Psoas muscle (tissue), 8 donors: Measurements from ENCODE around the gene GRM7. TPM values are rescaled to one million over a fixed set of nuclear protein-coding genes. Genes with fewer than 3 reads are reported as not detected.

Experiments used
- ATAC-seq, 4 donors: fragments of 200-7000 bp; cut with Tn5 transposase; one replicate each; pipeline ENCODE4 v1.9.1; 2020; ENCODE audit warnings: moderate library complexity in 3 of 4, mild to moderate bottlenecking in 2 of 4
- DNase-seq, 2 donors: peaks; one replicate each; pipeline ENCODE4 v3.0.0-alpha.2; 2020
- H3K27ac ChIP-seq: fragments of 200-600 bp; one replicate; pipeline ENCODE4 v1.8.0; 2022
- H3K27me3 ChIP-seq, 3 donors: fragments of 200-600 bp in 1 of 3; one replicate each; pipeline versions ENCODE4 v1.6.1 to v1.8.0; 2013 to 2022; ENCODE audit warnings: low read length in 2 of 3, mild to moderate bottlenecking in 2 of 3, moderate library complexity in 1 of 3; ENCODE audit not compliant: insufficient read depth in 3 of 3
- H3K36me3 ChIP-seq, 2 donors: fragments of 200-600 bp in 1 of 2; one replicate each; pipeline versions ENCODE4 v1.6.1 to v1.8.0; 2013 to 2022; ENCODE audit warnings: low read depth in 1 of 2, mild to moderate bottlenecking in 1 of 2, moderate library complexity in 1 of 2; ENCODE audit not compliant: insufficient read depth in 1 of 2
- H3K4me1 ChIP-seq: fragments of 200-600 bp; one replicate; pipeline ENCODE4 v1.8.0; 2022
- H3K4me3 ChIP-seq: fragments of 200-600 bp; one replicate; pipeline ENCODE4 v1.8.0; 2022; ENCODE audit warnings: mild to moderate bottlenecking
- H3K9me3 ChIP-seq: fragments of 200-600 bp; one replicate; pipeline ENCODE4 v1.8.0; 2022
- CTCF ChIP-seq: fragments of 200-600 bp; IDR thresholded peaks from one replicate; pipeline ENCODE4 v1.8.0; 2022; ENCODE audit warnings: antibody characterized with exemption
- WGBS, 3 donors: extraction: QIAGEN DNeasy Blood & Tissue Kit; methylation state at CpG; one replicate each; pipeline versions ENCODE4 v1.1.6 to v1.1.7; 2013; 5-methylcytosine and 5-hydroxymethylcytosine counted together
- intact Hi-C, 2 donors: fragments of 100-400 bp; cut with DNase I; formaldehyde crosslinking; loops; one replicate each; pipeline versions ENCODE4 v1.11.0 to v1.14.2; 2022
- polyA plus RNA-seq, 3 donors: library from polyadenylated mRNA; stranded (reverse); fragments of 200-250 nt; gene quantifications; one replicate each; pipeline ENCODE4 v1.2.3, GENCODE V29; 2013
- total RNA-seq, 4 donors: library from RNA; stranded (reverse); fragmentation: NEBNext Ultra II Directional in 2 of 4; extraction: Animal tissue kit (Norgen Biotek cat#: 25700) in 2 of 4; gene quantifications; one replicate each; pipeline versions ENCODE4 v1.2.1 to v1.2.4, GENCODE V29; 2021 to 2023
- donor health status: healthy with polysubstance abuse.
- donor health status: DM: no; HTN: no; CAD: no; lungs with moderate emphysema.
- donor health status: Bipolar disorder and iron deficiency.
- donor health status: healthy.
- donor health status: DM: yes; HTN: yes; CAD: no.
- donor health status: DM: no; HTN: no; CAD: no.
- donor health status: DM: no; HTN: no; CAD: no.
- donor health status: DM: yes; HTN: yes; CAD: no.

GRM7 gene
- total and polyA plus RNA-seq, 7 donors: 0.01 TPM; not detected in 6

- H3K9me3 ChIP-seq: no peaks in the 10 kb centered on the region
- DNase-seq (no peak), ATAC-seq (no peak)
- intact Hi-C loops: no loop called here
- H3K4me3 ChIP-seq: no peak overlapping the region
- H3K27ac ChIP-seq: no peak overlapping the region
- no peak for TF ChIP-seq CTCF
- WGBS, 3 donors: 81 to 94% (median 94%) methylated on average over 2 of the region's 2 CpGs
- no peaks in the 10 kb centered on the region for H3K36me3 ChIP-seq
- H3K4me1 ChIP-seq: no peaks in the 10 kb centered on the region
- H3K27me3 ChIP-seq: no peaks in the 10 kb centered on the region
These were observed 6.7 kb upstream of the GRM7 start for GRCh38 chr3:6854184-6854583.

- Histone ChIP-seq H3K4me1 (no peaks in the 10 kb centered on the region), H3K36me3 (no peaks in the 10 kb centered on the region), H3K27me3 (peaks cover 2 to 26% (median 6%) of the 10 kb centered on the region in 3 donors), H3K27ac (no peak overlapping the region), H3K9me3 (no peaks in the 10 kb centered on the region), H3K4me3 (no peak overlapping the region)
- DNase-seq (no peak), ATAC-seq (no peak)
- TF ChIP-seq CTCF: no peak
- intact Hi-C loops: no loop called here
- WGBS, 3 donors: 63 to 66% (median 63%) methylated on average over 5 of the region's 5 CpGs
These were observed 3.4 kb upstream of the GRM7 start for GRCh38 chr3:6857510-6857909.

GRCh38 chr3:6860149-6860953, 564 bp upstream of the GRM7 start:
- 4 to 5% (median 4%) methylated on average over 28 of the region's 28 CpGs for WGBS, 3 donors
- peak overlapping the region; percentile 38 for H3K4me3 ChIP-seq
- ATAC-seq: no peak
- H3K27me3 ChIP-seq: peaks cover 4 to 35% (median 6%) of the 10 kb centered on the region in 3 donors
- H3K4me1 ChIP-seq: no peaks in the 10 kb centered on the region
- H3K9me3 ChIP-seq: no peaks in the 10 kb centered on the region
- intact Hi-C loops: no loop called here
- no peak for TF ChIP-seq CTCF
- no peak for DNase-seq
- H3K36me3 ChIP-seq: no peaks in the 10 kb centered on the region
- H3K27ac ChIP-seq: no peak overlapping the region

- Histone ChIP-seq H3K4me1 (no peaks in the 10 kb centered on the region), H3K36me3 (no peaks in the 10 kb centered on the region), H3K9me3 (no peaks in the 10 kb centered on the region), H3K4me3 (peak overlapping the region; percentile 38), H3K27ac (no peak overlapping the region), H3K27me3 (peaks cover 4 to 35% (median 6%) of the 10 kb centered on the region in 3 donors)
- intact Hi-C loops: no loop called here
- DNase-seq: no peak
- WGBS, 3 donors: 0 to 1% (median 1%) methylated on average over 30 of the region's 30 CpGs
- ATAC-seq: no peak
- no peak for TF ChIP-seq CTCF
These were observed 698 bp downstream of the GRM7 start for GRCh38 chr3:6861625-6862000.
